ENCODE results near the gene CYB5R4. TPM values are rescaled to one million over a fixed set of nuclear protein-coding genes. Genes with fewer than 3 reads are reported as not detected.
A peak's percentile ranks its signal among the peaks of the same experiment; 100 is the strongest.
"Not testable (repeated sequence)": the region's sequence is repeated elsewhere in the genome, so short reads cannot be mapped to it uniquely, and the experiment has no call there.

The CYB5R4 gene
- total RNA-seq, 8 experiments from 2014 or later: 2.3 to 15.2 (median 6.3) TPM

GRCh38 chr6:83928286-83928685, 68.8 kb downstream of the CYB5R4 start:
- Histone ChIP-seq H3K4me1 (replicated peaks in 1 of 2) (no peaks in the 10 kb centered on the region), H3K4me3 (no peak overlapping the region), H3K27ac (no peak overlapping the region)
- in situ Hi-C loops (cut with MboI; ENCODE audit: low pct_unique_long_range_greater_than_20kb in 2 of 9, low sequenced_read_pairs in 9 of 9, unreplicated experiment in 9 of 9): no loop called here
- WGBS, 10 experiments: 73 to 100% (median 92%) methylated on average over 1 of the region's 1 CpG; no CpG with 5 or more reads in 1 of the 10 experiments
- no peak for ATAC-seq (replicated peaks in 6 of 8)

GRCh38 chr6:83946201-83946833, 86.8 kb downstream of the CYB5R4 start:
- 78 to 100% (median 93%) methylated on average over 1 to 4 of the region's 4 CpGs; no CpG with 5 or more reads in 1 of the 10 experiments for WGBS, 10 experiments
- H3K4me3 ChIP-seq; H3K4me1 ChIP-seq (replicated peaks in 1 of 2); H3K27ac ChIP-seq; ATAC-seq (replicated peaks in 6 of 8); in situ Hi-C loops (cut with MboI; ENCODE audit: low pct_unique_long_range_greater_than_20kb in 2 of 9, low sequenced_read_pairs in 9 of 9, unreplicated experiment in 9 of 9): not testable (repeated sequence)

GRCh38 chr6:83947983-83948382, 88.5 kb downstream of the CYB5R4 start:
- in situ Hi-C loops (cut with MboI; ENCODE audit: low pct_unique_long_range_greater_than_20kb in 2 of 9, low sequenced_read_pairs in 9 of 9, unreplicated experiment in 9 of 9); H3K4me1 ChIP-seq (replicated peaks in 1 of 2): not testable (repeated sequence)
- WGBS, 10 experiments: 65 to 100% (median 100%) methylated on average over 1 to 2 of the region's 2 CpGs; no CpG with 5 or more reads in 2 of the 10 experiments

GRCh38 chr6:83948851-83949250, 89.4 kb downstream of the CYB5R4 start:
- no peak for ATAC-seq (replicated peaks in 6 of 8)
- WGBS, 10 experiments: 0 to 100% (median 45%) methylated on average over 1 to 2 of the region's 2 CpGs
- in situ Hi-C loops (cut with MboI; ENCODE audit: low pct_unique_long_range_greater_than_20kb in 2 of 9, low sequenced_read_pairs in 9 of 9, unreplicated experiment in 9 of 9): no loop called here
- no peaks in the 10 kb centered on the region for H3K4me1 ChIP-seq (replicated peaks in 1 of 2)
- H3K27ac ChIP-seq: no peak overlapping the region
- H3K4me3 ChIP-seq: no peak overlapping the region

More at GRCh38 chr6:83947983-83948382, 88.5 kb downstream of the CYB5R4 start:
- H3K27ac ChIP-seq; ATAC-seq (replicated peaks in 6 of 8); H3K4me3 ChIP-seq: not testable (repeated sequence)

- ATAC-seq (replicated peaks in 6 of 8); H3K27ac ChIP-seq; in situ Hi-C loops (cut with MboI; ENCODE audit: low pct_unique_long_range_greater_than_20kb in 2 of 9, low sequenced_read_pairs in 9 of 9, unreplicated experiment in 9 of 9); H3K4me1 ChIP-seq (replicated peaks in 1 of 2); H3K4me3 ChIP-seq: not testable (repeated sequence)
- no CpG with 5 or more reads among the region's 2 CpGs for WGBS, 10 experiments
Measured at GRCh38 chr6:83951423-83951822, 91.9 kb downstream of the CYB5R4 start.

GRCh38 chr6:83952830-83953229, 93.3 kb downstream of the CYB5R4 start:
- H3K27ac ChIP-seq: no peak overlapping the region
- ATAC-seq (replicated peaks in 6 of 8): peak in 3 of 8 experiments; percentile 32 to 67 (median 36)
- WGBS, 10 experiments: 0 to 81% (median 17%) methylated on average over 1 to 3 of the region's 3 CpGs; no CpG with 5 or more reads in 1 of the 10 experiments
- H3K4me1 ChIP-seq (replicated peaks in 1 of 2): no peaks in the 10 kb centered on the region
- no peak overlapping the region for H3K4me3 ChIP-seq
- in situ Hi-C loops (cut with MboI; ENCODE audit: low pct_unique_long_range_greater_than_20kb in 2 of 9, low sequenced_read_pairs in 9 of 9, unreplicated experiment in 9 of 9): no loop called here

GRCh38 chr6:83954371-83954770, 94.9 kb downstream of the CYB5R4 start:
- in situ Hi-C loops (cut with MboI; ENCODE audit: low pct_unique_long_range_greater_than_20kb in 2 of 9, low sequenced_read_pairs in 9 of 9, unreplicated experiment in 9 of 9): no loop called here
- WGBS, 10 experiments: 71 to 100% (median 95%) methylated on average over 1 to 2 of the region's 2 CpGs
- Histone ChIP-seq H3K27ac (no peak overlapping the region), H3K4me1 (replicated peaks in 1 of 2) (no peaks in the 10 kb centered on the region), H3K4me3 (no peak overlapping the region)
- ATAC-seq (replicated peaks in 6 of 8): no peak

- no peak overlapping the region for H3K4me3 ChIP-seq
- no peak for ATAC-seq (replicated peaks in 6 of 8)
- WGBS, 10 experiments: 13 to 100% (median 86%) methylated on average over 1 to 3 of the region's 3 CpGs; no CpG with 5 or more reads in 1 of the 10 experiments
- no peak overlapping the region for H3K27ac ChIP-seq
- H3K4me1 ChIP-seq (replicated peaks in 1 of 2): no peaks in the 10 kb centered on the region
- in situ Hi-C loops (cut with MboI; ENCODE audit: low pct_unique_long_range_greater_than_20kb in 2 of 9, low sequenced_read_pairs in 9 of 9, unreplicated experiment in 9 of 9): no loop called here
Measured at GRCh38 chr6:83958241-83958685, 98.8 kb downstream of the CYB5R4 start.

- WGBS, 10 experiments: 44 to 100% (median 89%) methylated on average over 1 of the region's 1 CpG; no CpG with 5 or more reads in 5 of the 10 experiments
- H3K4me1 ChIP-seq (replicated peaks in 1 of 2): no peaks in the 10 kb centered on the region
- H3K4me3 ChIP-seq: no peak overlapping the region
- no peak overlapping the region for H3K27ac ChIP-seq
- in situ Hi-C loops (cut with MboI; ENCODE audit: low pct_unique_long_range_greater_than_20kb in 2 of 9, low sequenced_read_pairs in 9 of 9, unreplicated experiment in 9 of 9): no loop called here
- no peak for ATAC-seq (replicated peaks in 6 of 8)
Measured at GRCh38 chr6:83960664-83961063, 101.2 kb downstream of the CYB5R4 start.

- Histone ChIP-seq H3K27ac (no peak overlapping the region), H3K4me3 (no peak overlapping the region), H3K4me1 (replicated peaks in 1 of 2) (no peaks in the 10 kb centered on the region)
- in situ Hi-C loops (cut with MboI; ENCODE audit: low pct_unique_long_range_greater_than_20kb in 2 of 9, low sequenced_read_pairs in 9 of 9, unreplicated experiment in 9 of 9): no loop called here
- no peak for ATAC-seq (replicated peaks in 6 of 8)
Measured at GRCh38 chr6:83962582-83962981, 103.1 kb downstream of the CYB5R4 start.

GRCh38 chr6:83966539-83966938, 107.0 kb downstream of the CYB5R4 start:
- Histone ChIP-seq H3K27ac (no peak overlapping the region), H3K4me1 (replicated peaks in 1 of 2) (no peaks in the 10 kb centered on the region), H3K4me3 (no peak overlapping the region)
- 92 to 100% (median 100%) methylated on average over 2 to 4 of the region's 4 CpGs; no CpG with 5 or more reads in 2 of the 10 experiments for WGBS, 10 experiments
- ATAC-seq (replicated peaks in 6 of 8): no peak
- in situ Hi-C loops (cut with MboI; ENCODE audit: low pct_unique_long_range_greater_than_20kb in 2 of 9, low sequenced_read_pairs in 9 of 9, unreplicated experiment in 9 of 9): no loop called here

- in situ Hi-C loops (cut with MboI; ENCODE audit: low pct_unique_long_range_greater_than_20kb in 2 of 9, low sequenced_read_pairs in 9 of 9, unreplicated experiment in 9 of 9): no loop called here
- Histone ChIP-seq H3K4me3 (no peak overlapping the region), H3K27ac (no peak overlapping the region), H3K4me1 (replicated peaks in 1 of 2) (no peaks in the 10 kb centered on the region)
- ATAC-seq (replicated peaks in 6 of 8): no peak
Measured at GRCh38 chr6:83970582-83970981, 111.1 kb downstream of the CYB5R4 start.

- in situ Hi-C loops (cut with MboI; ENCODE audit: low pct_unique_long_range_greater_than_20kb in 2 of 9, low sequenced_read_pairs in 9 of 9, unreplicated experiment in 9 of 9): no loop called here
- peaks cover 0 to 2% of the 10 kb centered on the region in 2 donors for H3K4me1 ChIP-seq (replicated peaks in 1 of 2)
- ATAC-seq (replicated peaks in 6 of 8): no peak
- H3K27ac ChIP-seq: no peak overlapping the region
- 66 to 100% (median 80%) methylated on average over 1 to 3 of the region's 3 CpGs; no CpG with 5 or more reads in 1 of the 10 experiments for WGBS, 10 experiments
- no peak overlapping the region for H3K4me3 ChIP-seq
Measured at GRCh38 chr6:83974409-83975050, 115.0 kb downstream of the CYB5R4 start.
